ENCODE results near the gene POU1F1.
"Not testable (repeated sequence)": the region's sequence is repeated elsewhere in the genome, so short reads cannot be mapped to it uniquely, and the experiment has no call there.

POU1F1 gene

GRCh38 chr3:87248831-87249230 is 27.6 kb downstream of the POU1F1 start:
- no peak for DNase-seq (ENCODE audit: extremely low read depth, low read depth)
- TF ChIP-seq CTCF (IDR thresholded peaks at IDR 0.05; ENCODE audit: low read depth, low read length) = no peak

- DNase-seq (ENCODE audit: extremely low read depth, low read depth) = not testable (repeated sequence)
Measured at GRCh38 chr3:87248231-87248630, 28.2 kb downstream of the POU1F1 start.

GRCh38 chr3:87247430-87247773 is 29.0 kb downstream of the POU1F1 start:
- DNase-seq (ENCODE audit: extremely low read depth, low read depth) = no peak
- no peak for TF ChIP-seq CTCF (IDR thresholded peaks at IDR 0.05; ENCODE audit: low read depth, low read length)

- no peak for TF ChIP-seq CTCF (IDR thresholded peaks at IDR 0.05; ENCODE audit: low read depth, low read length)
Measured at GRCh38 chr3:87246662-87247429, 29.5 kb downstream of the POU1F1 start.

GRCh38 chr3:87236093-87236492 is 40.3 kb downstream of the POU1F1 start:
- TF ChIP-seq CTCF (IDR thresholded peaks at IDR 0.05; ENCODE audit: low read depth, low read length) = no peak
- DNase-seq (ENCODE audit: extremely low read depth, low read depth) = no peak

More at GRCh38 chr3:87246662-87247429, 29.5 kb downstream of the POU1F1 start:
- DNase-seq (ENCODE audit: extremely low read depth, low read depth) = no peak

GRCh38 chr3:87233805-87234204 is 42.6 kb downstream of the POU1F1 start:
- TF ChIP-seq CTCF (IDR thresholded peaks at IDR 0.05; ENCODE audit: low read depth, low read length) = no peak
- no peak for DNase-seq (ENCODE audit: extremely low read depth, low read depth)

- no peak for DNase-seq (ENCODE audit: extremely low read depth, low read depth)
- TF ChIP-seq CTCF (IDR thresholded peaks at IDR 0.05; ENCODE audit: low read depth, low read length) = no peak
Measured at GRCh38 chr3:87229113-87229512, 47.3 kb downstream of the POU1F1 start.

- DNase-seq (ENCODE audit: extremely low read depth, low read depth) = no peak
- no peak for TF ChIP-seq CTCF (IDR thresholded peaks at IDR 0.05; ENCODE audit: low read depth, low read length)
Measured at GRCh38 chr3:87228316-87228715, 48.1 kb downstream of the POU1F1 start.

Measured in AG09319 (cell line).